ENCODE results near the gene SLC16A8. TPM values are rescaled to one million over a fixed set of nuclear protein-coding genes. Genes with fewer than 3 reads are reported as not detected.
A peak's percentile ranks its signal among the peaks of the same experiment; 100 is the strongest.

SLC16A8 gene, protein sequence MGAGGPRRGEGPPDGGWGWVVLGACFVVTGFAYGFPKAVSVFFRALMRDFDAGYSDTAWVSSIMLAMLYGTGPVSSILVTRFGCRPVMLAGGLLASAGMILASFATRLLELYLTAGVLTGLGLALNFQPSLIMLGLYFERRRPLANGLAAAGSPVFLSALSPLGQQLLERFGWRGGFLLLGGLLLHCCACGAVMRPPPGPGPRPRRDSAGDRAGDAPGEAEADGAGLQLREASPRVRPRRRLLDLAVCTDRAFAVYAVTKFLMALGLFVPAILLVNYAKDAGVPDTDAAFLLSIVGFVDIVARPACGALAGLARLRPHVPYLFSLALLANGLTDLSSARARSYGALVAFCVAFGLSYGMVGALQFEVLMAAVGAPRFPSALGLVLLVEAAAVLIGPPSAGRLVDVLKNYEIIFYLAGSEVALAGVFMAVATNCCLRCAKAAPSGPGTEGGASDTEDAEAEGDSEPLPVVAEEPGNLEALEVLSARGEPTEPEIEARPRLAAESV
- total RNA-seq (0.31 TPM), polyA plus RNA-seq (ENCODE audit: insufficient read depth, low read depth, low replicate concordance) (0.92 TPM)
- long read RNA-seq, donor 1, result 0 reads
- long read RNA-seq, donor 2, result 0 reads
- long read RNA-seq, donor 3, result 0 reads
- long read RNA-seq, donor 4, result 0 reads
- long read RNA-seq, donor 5, result 0 reads
- long read RNA-seq, donor 6, result 0 reads
- long read RNA-seq, donor 7, partial matches to known transcripts, result 1 of 1 reads
- long read RNA-seq, donor 7, other reads (novel, unspliced or antisense), result 0 of 1 reads
- long read RNA-seq, donor 8, result 0 reads
- long read RNA-seq, donor 9, result 0 reads
- long read RNA-seq, donor 10, result 0 reads

DNA sequence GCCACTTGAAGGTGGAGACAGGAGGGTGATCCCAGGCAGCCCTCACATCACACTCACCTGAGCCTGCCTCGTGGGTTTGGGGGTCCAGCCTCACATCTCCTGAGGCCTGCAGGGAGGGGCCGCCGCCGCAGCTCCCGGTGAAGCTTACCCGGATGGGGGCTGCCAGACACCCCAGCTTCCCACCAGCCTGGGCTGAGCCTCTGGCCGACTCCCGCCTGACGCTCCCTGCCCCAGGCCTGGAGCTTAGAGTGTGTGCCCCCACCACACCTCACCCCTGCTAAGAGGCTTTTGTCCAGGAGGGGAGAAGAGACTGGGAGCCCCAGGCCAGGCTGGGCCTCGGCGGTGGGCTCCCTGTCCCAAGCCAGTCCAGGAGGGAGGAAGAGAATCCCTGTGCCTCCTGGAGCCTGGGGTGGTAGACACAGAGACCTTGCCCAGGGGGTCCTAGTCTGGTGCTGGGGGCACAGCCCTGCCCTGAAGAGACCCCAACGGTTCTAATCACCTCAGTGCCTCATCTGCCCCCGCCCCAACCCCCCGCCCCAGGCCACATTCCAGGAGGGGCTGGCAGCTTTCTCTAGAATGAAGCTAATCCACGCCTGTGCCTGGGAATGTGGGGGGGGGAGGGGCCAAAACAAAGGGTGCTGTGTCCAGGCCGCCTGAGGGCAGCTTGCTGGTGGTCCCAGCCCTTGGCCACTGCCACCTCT lies at the start of gene SLC16A8:
TSS of gene SLC16A8 (minus strand) at position 254 of the 701 bp plus-strand sequence. CDS start 1,311 bp downstream, outside the sequence.
- FAIRE-seq, result no peak
- Histone ChIP-seq H3K4me3 (ENCODE audit: low read length in 3 of 3) (no peak within 1 kb of the TSS), H3K27ac (ENCODE audit: low read depth in 2 of 2, low read length in 2 of 2) (no peak within 1 kb of the TSS), H3K9me3 (ENCODE audit: control insufficient read depth in 2 of 3, insufficient read depth in 1 of 3, low read length in 3 of 3) (no peaks in the 10 kb centered on the region), H3K36me3 (ENCODE audit: control insufficient read depth in 2 of 3, insufficient read depth in 3 of 3, low read length in 3 of 3) (no peaks in the 10 kb centered on the region), H3K27me3 (ENCODE audit: control insufficient read depth, insufficient read depth, low read length) (peaks cover 3% of the 10 kb centered on the region), H3K4me1 (ENCODE audit: control insufficient read depth in 2 of 3, insufficient read depth in 2 of 3, low read depth in 1 of 3, low read length in 3 of 3) (peaks cover 0 to 8% (median 0%) of the 10 kb centered on the region in 3 donors), H3K9ac (ENCODE audit: low read length in 3 of 3) (no peak within 1 kb of the TSS)
- intact Hi-C loops (cut with DNase I), result no loop called here
- TF ChIP-seq, protein P1, sequence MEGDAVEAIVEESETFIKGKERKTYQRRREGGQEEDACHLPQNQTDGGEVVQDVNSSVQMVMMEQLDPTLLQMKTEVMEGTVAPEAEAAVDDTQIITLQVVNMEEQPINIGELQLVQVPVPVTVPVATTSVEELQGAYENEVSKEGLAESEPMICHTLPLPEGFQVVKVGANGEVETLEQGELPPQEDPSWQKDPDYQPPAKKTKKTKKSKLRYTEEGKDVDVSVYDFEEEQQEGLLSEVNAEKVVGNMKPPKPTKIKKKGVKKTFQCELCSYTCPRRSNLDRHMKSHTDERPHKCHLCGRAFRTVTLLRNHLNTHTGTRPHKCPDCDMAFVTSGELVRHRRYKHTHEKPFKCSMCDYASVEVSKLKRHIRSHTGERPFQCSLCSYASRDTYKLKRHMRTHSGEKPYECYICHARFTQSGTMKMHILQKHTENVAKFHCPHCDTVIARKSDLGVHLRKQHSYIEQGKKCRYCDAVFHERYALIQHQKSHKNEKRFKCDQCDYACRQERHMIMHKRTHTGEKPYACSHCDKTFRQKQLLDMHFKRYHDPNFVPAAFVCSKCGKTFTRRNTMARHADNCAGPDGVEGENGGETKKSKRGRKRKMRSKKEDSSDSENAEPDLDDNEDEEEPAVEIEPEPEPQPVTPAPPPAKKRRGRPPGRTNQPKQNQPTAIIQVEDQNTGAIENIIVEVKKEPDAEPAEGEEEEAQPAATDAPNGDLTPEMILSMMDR (IDR thresholded peaks at IDR 0.05; ENCODE audit: borderline replicate concordance, extremely low read depth, insufficient read depth), result no peak
- peak in 1 of 5 donors; percentile 61 for DNase-seq

- H3K4me3 ChIP-seq (ENCODE audit: low read length in 3 of 3), result no peak overlapping the region
- H3K27me3 ChIP-seq (ENCODE audit: control insufficient read depth, insufficient read depth, low read length), result no peaks in the 10 kb centered on the region
- no peak overlapping the region for H3K27ac ChIP-seq (ENCODE audit: low read depth in 2 of 2, low read length in 2 of 2)
- H3K4me1 ChIP-seq (ENCODE audit: control insufficient read depth in 2 of 3, insufficient read depth in 2 of 3, low read depth in 1 of 3, low read length in 3 of 3), result no peaks in the 10 kb centered on the region
- FAIRE-seq (no peak), DNase-seq (peak in 2 of 5 donors; percentile 9 to 44)
- no peaks in the 10 kb centered on the region for H3K9me3 ChIP-seq (ENCODE audit: control insufficient read depth in 2 of 3, insufficient read depth in 1 of 3, low read length in 3 of 3)
- intact Hi-C loops (cut with DNase I), result no loop called here
- peaks cover 0 to 8% (median 7%) of the 10 kb centered on the region in 3 donors for H3K36me3 ChIP-seq (ENCODE audit: control insufficient read depth in 2 of 3, insufficient read depth in 3 of 3, low read length in 3 of 3)
- TF ChIP-seq, protein P1 (IDR thresholded peaks at IDR 0.05; ENCODE audit: borderline replicate concordance, extremely low read depth, insufficient read depth), result no peak
- H3K9ac ChIP-seq (ENCODE audit: low read length in 3 of 3), result no peak overlapping the region
Observed at GRCh38 chr22:38133331-38133730, 49.3 kb upstream of the SLC16A8 start.

DNA sequence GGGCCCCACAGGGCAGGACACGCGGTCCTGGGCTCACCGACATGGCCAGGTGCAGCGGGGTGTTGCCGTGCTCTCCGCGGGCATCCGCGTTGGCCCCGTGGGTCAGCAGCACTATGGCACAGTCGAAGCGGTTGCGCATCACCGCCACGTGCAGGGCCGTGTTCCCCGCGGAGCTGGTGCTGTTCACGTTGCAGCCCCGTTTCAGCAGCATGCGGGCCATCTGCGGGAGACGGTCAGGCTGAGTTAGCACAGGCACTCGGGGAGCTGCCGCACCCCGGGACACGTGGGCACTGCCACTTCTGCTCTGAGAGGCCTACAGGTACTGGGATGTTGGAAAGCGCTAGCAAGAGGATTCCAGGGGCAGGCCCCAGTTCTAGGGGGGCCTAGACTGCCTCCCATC lies 48.8 kb upstream of the SLC16A8 start:
- Histone ChIP-seq H3K27ac (ENCODE audit: low read depth in 2 of 2, low read length in 2 of 2) (no peak overlapping the region), H3K4me1 (ENCODE audit: control insufficient read depth in 2 of 3, insufficient read depth in 2 of 3, low read depth in 1 of 3, low read length in 3 of 3) (no peaks in the 10 kb centered on the region), H3K9ac (ENCODE audit: low read length in 3 of 3) (no peak overlapping the region), H3K27me3 (ENCODE audit: control insufficient read depth, insufficient read depth, low read length) (no peaks in the 10 kb centered on the region), H3K4me3 (ENCODE audit: low read length in 3 of 3) (no peak overlapping the region), H3K9me3 (ENCODE audit: control insufficient read depth in 2 of 3, insufficient read depth in 1 of 3, low read length in 3 of 3) (no peaks in the 10 kb centered on the region), H3K36me3 (ENCODE audit: control insufficient read depth in 2 of 3, insufficient read depth in 3 of 3, low read length in 3 of 3) (peaks cover 0 to 13% (median 6%) of the 10 kb centered on the region in 3 donors)
- intact Hi-C loops (cut with DNase I), result no loop called here
- no peak for FAIRE-seq
- TF ChIP-seq, protein P1 (IDR thresholded peaks at IDR 0.05; ENCODE audit: borderline replicate concordance, extremely low read depth, insufficient read depth), result no peak
- DNase-seq, result peak in 2 of 5 donors; percentile 22 to 67

Data from kidney (tissue), 22 donors.